ENCODE data around the gene SLC22A7. TPM values are rescaled to one million over a fixed set of nuclear protein-coding genes. Genes with fewer than 3 reads are reported as not detected.

The SLC22A7 gene
- total and polyA plus RNA-seq, 4 donors: 143 to 495 (median 228) TPM

GRCh38 chr6:43307451-43308100 lies 9.5 kb downstream of the SLC22A7 start:
- H3K27ac ChIP-seq (ENCODE audit: low read depth in 1 of 2, low read length in 2 of 2): peak overlapping the region; percentile 60 to 61
- DNase-seq (ENCODE audit: low spot score): no peak
- 44% methylated on average over 5 of the region's 5 CpGs for WGBS
- TF ChIP-seq HNF4A (conservative IDR thresholded peaks at IDR 0.05) (peak; percentile 76 to 84), JUND (IDR thresholded peaks at IDR 0.05) (no peak), RXRA (IDR thresholded peaks at IDR 0.05) (peak; percentile 93 to 97), EGR1 (IDR thresholded peaks at IDR 0.05; ENCODE audit: low read depth in 2 of 2) (no peak), RAD21 (IDR thresholded peaks at IDR 0.05) (no peak), TAF1 (conservative IDR thresholded peaks at IDR 0.05) (peak; percentile 14), FOXA2 (IDR thresholded peaks at IDR 0.05) (no peak), ATF3 (IDR thresholded peaks at IDR 0.05) (peak; percentile 35), HNF4G (IDR thresholded peaks at IDR 0.05) (peak; percentile 68), YY1 (IDR thresholded peaks at IDR 0.05) (peak; percentile 53), SP1 (IDR thresholded peaks at IDR 0.05) (peak; percentile 62), MAX (IDR thresholded peaks at IDR 0.05) (peak; percentile 25)
- H3K4me1 ChIP-seq (ENCODE audit: control insufficient read depth in 4 of 4, insufficient read depth in 4 of 4, low read length in 3 of 4): peaks cover 5 to 30% (median 17%) of the 10 kb centered on the region in 4 donors
- no peaks in the 10 kb centered on the region for H3K27me3 ChIP-seq (ENCODE audit: control insufficient read depth in 4 of 4, insufficient read depth in 4 of 4, low read length in 3 of 4)
- no peaks in the 10 kb centered on the region for H3K9me3 ChIP-seq (ENCODE audit: control insufficient read depth in 4 of 4, low read length in 3 of 4)
- peak overlapping the region in 1 of 3 donors; percentile 7 for H3K4me3 ChIP-seq (ENCODE audit: low read depth in 1 of 3, low read length in 3 of 3)
- no peak overlapping the region for H3K9ac ChIP-seq (ENCODE audit: low read depth in 1 of 2, low read length in 2 of 2)
- H3K36me3 ChIP-seq (ENCODE audit: control insufficient read depth in 4 of 4, insufficient read depth in 3 of 4, low read depth in 1 of 4, low read length in 3 of 4): peaks cover 0 to 14% (median 6%) of the 10 kb centered on the region in 4 donors

GRCh38 chr6:43308101-43308989 lies 10.3 kb downstream of the SLC22A7 start, which contains the start of gene CRIP3:
Gene CRIP3, minus strand, starts transcription at chr6:43308826. Its CDS starts 34 bp downstream, at chr6:43308792.
- Histone ChIP-seq H3K27ac (ENCODE audit: low read depth in 1 of 2, low read length in 2 of 2) (peak within 1 kb of the TSS; percentile 60 to 61), H3K4me1 (ENCODE audit: control insufficient read depth in 4 of 4, insufficient read depth in 4 of 4, low read length in 3 of 4) (peaks cover 4 to 28% (median 15%) of the 10 kb centered on the region in 4 donors), H3K27me3 (ENCODE audit: control insufficient read depth in 4 of 4, insufficient read depth in 4 of 4, low read length in 3 of 4) (no peaks in the 10 kb centered on the region), H3K4me3 (ENCODE audit: low read depth in 1 of 3, low read length in 3 of 3) (peak within 1 kb of the TSS; percentile 22 to 47 (median 27)), H3K36me3 (ENCODE audit: control insufficient read depth in 4 of 4, insufficient read depth in 3 of 4, low read depth in 1 of 4, low read length in 3 of 4) (peaks cover 0 to 14% (median 4%) of the 10 kb centered on the region in 4 donors), H3K9ac (ENCODE audit: low read depth in 1 of 2, low read length in 2 of 2) (no peak within 1 kb of the TSS), H3K9me3 (ENCODE audit: control insufficient read depth in 4 of 4, low read length in 3 of 4) (no peaks in the 10 kb centered on the region)
- no peak for DNase-seq (ENCODE audit: low spot score)
- peak; percentile 69 for TF ChIP-seq CTCF (IDR thresholded peaks at IDR 0.05; ENCODE audit: low read depth, low read length, missing input control)
- no peak for TF ChIP-seq ATF3 (IDR thresholded peaks at IDR 0.05)
- no peak for TF ChIP-seq NR2F2 (IDR thresholded peaks at IDR 0.05)
- TF ChIP-seq ZBTB33 (IDR thresholded peaks at IDR 0.05): no peak
- TF ChIP-seq SP1 (IDR thresholded peaks at IDR 0.05): peak; percentile 29
- TF ChIP-seq GABPA (IDR thresholded peaks at IDR 0.05 in 1 of 2, conservative IDR thresholded peaks at IDR 0.05 in 1 of 2): no peak
- no peak for TF ChIP-seq MAX (IDR thresholded peaks at IDR 0.05)
- TF ChIP-seq FOXA1 (IDR thresholded peaks at IDR 0.05): no peak
- peak; percentile 18 for TF ChIP-seq FOXA2 (IDR thresholded peaks at IDR 0.05)
- TF ChIP-seq HNF4G (IDR thresholded peaks at IDR 0.05): no peak
- no peak for TF ChIP-seq JUND (IDR thresholded peaks at IDR 0.05)
- peak; percentile 54 to 71 for TF ChIP-seq RAD21 (IDR thresholded peaks at IDR 0.05)
- TF ChIP-seq RXRA (IDR thresholded peaks at IDR 0.05): peak; percentile 9 to 36
- no peak for TF ChIP-seq YY1 (IDR thresholded peaks at IDR 0.05)
- TF ChIP-seq EGR1 (IDR thresholded peaks at IDR 0.05; ENCODE audit: low read depth in 2 of 2): no peak
- peak; percentile 2 to 7 for TF ChIP-seq HNF4A (conservative IDR thresholded peaks at IDR 0.05)
- TF ChIP-seq REST (IDR thresholded peaks at IDR 0.05): peak; percentile 17
- TF ChIP-seq TAF1 (conservative IDR thresholded peaks at IDR 0.05): no peak
- WGBS: 5% methylated on average over 39 of the region's 39 CpGs

Measured in liver (tissue), 9 donors.